GM23338 (cell line): ENCODE results near the gene C5orf24.

ENCODE experiments used
- CREB1 ChIP-seq: fragments of 250-450 bp; sonication (Bioruptor Pico); IDR thresholded peaks from 2 replicates; pipeline ENCODE4 v1.5.0; 2020; ENCODE audit warnings: low read depth, mild to moderate bottlenecking, moderate library complexity
- CTCF ChIP-seq, 2 experiments: fragments of 200-600 bp in 1 of 2; sonication (generic) in 1 of 2; conservative IDR thresholded peaks; 2 replicates each; pipeline versions ENCODE4 v1.5.1 to v1.6.1; 2016 to 2017; ENCODE audit warnings: antibody characterized with exemption in 2 of 2, low read depth in 2 of 2, mild to moderate bottlenecking in 2 of 2, moderate library complexity in 1 of 2
- ETS1 ChIP-seq: IDR thresholded peaks from 2 replicates; pipeline ENCODE4 v1.6.1; 2016; ENCODE audit warnings: antibody characterized with exemption
- EZH2 ChIP-seq: fragments of 200-600 bp; sonication (generic); IDR thresholded peaks from one replicate; pipeline ENCODE4 v1.8.0; 2017; ENCODE audit warnings: antibody characterized with exemption, mild to moderate bottlenecking, low read depth; ENCODE audit not compliant: unreplicated experiment
- EZH2phosphoT487 ChIP-seq: fragments of 200-600 bp; sonication (generic); IDR thresholded peaks from one replicate; pipeline ENCODE4 v1.8.1; 2018; ENCODE audit warnings: antibody characterized with exemption; ENCODE audit not compliant: unreplicated experiment
- JUNB ChIP-seq: IDR thresholded peaks from one replicate; pipeline ENCODE4 v1.6.1; 2016; ENCODE audit warnings: antibody characterized with exemption; ENCODE audit not compliant: unreplicated experiment
- POLR2AphosphoS5 ChIP-seq: IDR thresholded peaks from 2 replicates; pipeline ENCODE4 v1.6.1; 2016; ENCODE audit warnings: antibody characterized with exemption, low read depth
- REST ChIP-seq: IDR thresholded peaks from one replicate; pipeline ENCODE4 v1.6.1; 2018; ENCODE audit warnings: antibody characterized with exemption; ENCODE audit not compliant: unreplicated experiment
- STAT1 ChIP-seq: IDR thresholded peaks from one replicate; pipeline ENCODE4 v1.6.1; 2016; ENCODE audit warnings: antibody characterized with exemption; ENCODE audit not compliant: unreplicated experiment
- ZNF114 ChIP-seq: fragments of 250-450 bp; sonication (Bioruptor Pico); IDR thresholded peaks from 2 replicates; pipeline ENCODE4 v1.5.0; 2020; ENCODE audit warnings: mild to moderate bottlenecking, moderate library complexity
- ZNF331 ChIP-seq: fragments of 250-450 bp; sonication (Bioruptor Pico); IDR thresholded peaks from 2 replicates; pipeline ENCODE4 v1.5.0; 2020; ENCODE audit warnings: low read depth, mild to moderate bottlenecking, moderate library complexity

- TF ChIP-seq CTCF (conservative IDR thresholded peaks at IDR 0.05; ENCODE audit: low read depth in 2 of 2) (no peak), ZNF114 (CRISPR knock-in tag) (no peak), REST (no peak), EZH2phosphoT487 (no peak), ZNF331 (CRISPR knock-in tag) (no peak), POLR2AphosphoS5 (no peak), EZH2 (no peak), CREB1 (CRISPR knock-in tag) (no peak), JUNB (no peak), ETS1 (no peak), STAT1 (no peak)
These were observed 32.6 kb downstream of the C5orf24 start for GRCh38 chr5:134878403-134878802.
